Sciatic nerve (tissue), 2 donors: Measurements from ENCODE around the gene EPS15. TPM values are rescaled to one million over a fixed set of nuclear protein-coding genes. Genes with fewer than 3 reads are reported as not detected.
"Not testable (repeated sequence)": the region's sequence is repeated elsewhere in the genome, so short reads cannot be mapped to it uniquely, and the experiment has no call there.

Experiments used
- ATAC-seq: fragments of 200-7000 bp; cut with Tn5 transposase; one replicate; pipeline ENCODE4 v1.9.1; 2020; ENCODE audit warnings: mild to moderate bottlenecking, moderate library complexity
- DNase-seq: peaks from one replicate; pipeline ENCODE4 v3.0.0-alpha.2; 2020; ENCODE audit warnings: low spot score
- intact Hi-C: fragments of 100-400 bp; cut with DNase I; formaldehyde crosslinking; loops from one replicate; pipeline ENCODE4 v1.14.2; 2022
- total RNA-seq: library from RNA; stranded (reverse); fragmentation: NEBNext Ultra II Directional; extraction: Animal tissue kit (Norgen Biotek cat#: 25700); gene quantifications from one replicate; pipeline ENCODE4 v1.2.1, GENCODE V29; 2021
- donor health status: DM: no; HTN: no; CAD: no.
- donor health status: DM: no; HTN: no; CAD: no.

The EPS15 gene
- total RNA-seq, 1 donor from 2014 or later: 119 TPM

DNA sequence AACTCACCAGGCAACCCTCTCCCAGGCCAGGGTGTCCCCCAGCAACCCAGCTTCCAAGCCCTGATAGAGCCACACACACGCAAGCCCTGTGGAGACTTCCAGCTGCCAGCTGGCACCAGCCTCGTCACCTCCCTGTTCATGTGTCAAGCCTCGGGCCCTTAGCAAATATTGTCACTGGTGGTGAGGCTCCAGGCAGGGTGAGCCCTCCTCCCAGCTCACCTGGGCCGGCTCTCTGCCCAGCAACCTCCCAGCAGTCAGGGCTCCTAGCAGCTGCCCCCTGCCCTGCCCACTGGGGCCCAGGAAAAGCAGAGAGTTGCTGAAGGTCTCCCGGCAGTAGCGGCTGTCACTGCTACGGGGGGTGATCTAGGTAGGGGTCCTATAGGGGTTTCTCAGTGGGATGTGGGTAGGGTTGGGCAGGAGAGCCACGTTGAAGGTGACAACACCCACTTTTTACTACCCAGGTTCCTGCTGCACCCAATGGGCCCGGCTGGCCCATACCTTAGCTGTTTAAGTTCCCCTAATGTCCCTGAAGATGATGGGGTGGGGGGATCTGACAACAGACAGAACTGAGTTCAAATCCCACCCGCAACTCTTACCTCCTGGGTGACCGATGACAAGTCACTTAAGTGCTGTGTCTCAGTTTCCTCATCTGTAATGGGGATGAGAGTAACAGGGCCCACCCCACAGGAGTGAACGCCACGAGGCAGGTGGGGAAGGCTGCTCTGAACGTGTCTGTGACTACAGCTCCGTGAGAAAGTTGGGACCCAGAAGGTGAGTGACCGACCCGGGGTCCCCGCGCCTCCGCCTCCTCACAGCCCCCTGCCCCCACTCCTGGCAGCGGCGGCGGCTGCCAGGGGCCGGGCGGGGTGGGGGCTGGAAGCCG, 189.4 kb downstream of the EPS15 start:
- DNase-seq: no peak
- peak; percentile 8 for ATAC-seq
- intact Hi-C loops: no loop called here

DNA sequence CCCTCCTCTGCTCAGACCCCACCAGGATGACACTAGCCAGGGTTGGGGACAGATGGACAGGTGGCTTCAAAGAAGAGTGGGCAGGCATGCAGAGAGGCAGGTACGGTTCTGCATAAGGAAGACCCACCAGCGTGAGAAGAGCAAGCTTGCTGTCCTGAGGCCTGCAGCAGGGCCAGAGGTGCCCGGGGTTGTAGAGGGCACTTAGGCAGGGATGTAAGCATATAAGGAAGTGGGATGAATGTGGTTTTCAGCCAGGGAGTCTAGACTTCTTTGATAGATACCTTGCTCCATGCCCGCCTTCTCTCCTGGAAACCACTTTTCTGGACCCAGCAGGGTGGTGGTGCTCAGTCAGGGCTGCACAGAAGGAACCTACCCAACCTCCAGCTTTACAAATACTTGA, 190.1 kb downstream of the EPS15 start:
- intact Hi-C loops: no loop called here
- no peak for ATAC-seq
- no peak for DNase-seq

DNA sequence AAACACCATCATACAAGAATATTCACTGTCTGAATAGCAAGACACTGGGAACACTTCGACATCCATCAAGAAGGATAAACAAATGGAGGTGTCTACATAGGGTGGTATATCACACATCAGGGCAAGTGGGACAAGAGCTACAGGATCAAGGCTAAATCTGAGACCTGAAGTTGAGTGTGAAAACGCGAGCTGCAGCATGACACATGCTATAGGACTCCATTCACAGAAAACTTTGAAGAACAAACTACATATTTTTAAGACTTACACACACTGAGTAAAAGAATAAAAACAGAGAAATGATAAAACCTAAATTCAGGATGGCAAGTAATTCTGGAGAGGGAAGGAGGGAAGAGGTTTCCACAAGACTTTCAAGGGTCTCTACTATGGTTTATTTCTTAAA, 190.8 kb downstream of the EPS15 start:
- no peak for DNase-seq
- no peak for ATAC-seq
- intact Hi-C loops: no loop called here

DNA sequence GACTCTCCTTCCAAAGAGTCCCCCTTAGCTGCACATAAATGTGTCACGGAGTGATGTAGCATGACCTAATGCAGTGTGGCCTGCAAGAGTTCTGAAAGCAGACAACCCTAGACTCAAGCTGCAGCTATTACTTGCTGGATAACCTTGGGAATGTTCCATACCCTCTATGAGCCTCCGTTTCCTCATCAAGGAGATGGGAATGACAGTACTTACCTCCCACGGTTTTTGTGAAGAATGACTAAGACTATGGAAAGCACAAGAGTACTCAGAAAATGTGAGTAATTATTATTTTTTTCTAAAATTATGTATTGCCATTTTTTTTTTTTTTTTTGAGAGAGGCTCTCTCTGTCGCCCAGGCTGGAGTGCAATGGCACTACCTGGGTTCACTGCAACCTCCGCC, 191.7 kb downstream of the EPS15 start:
- no peak for DNase-seq
- ATAC-seq: no peak
- intact Hi-C loops: no loop called here

DNA sequence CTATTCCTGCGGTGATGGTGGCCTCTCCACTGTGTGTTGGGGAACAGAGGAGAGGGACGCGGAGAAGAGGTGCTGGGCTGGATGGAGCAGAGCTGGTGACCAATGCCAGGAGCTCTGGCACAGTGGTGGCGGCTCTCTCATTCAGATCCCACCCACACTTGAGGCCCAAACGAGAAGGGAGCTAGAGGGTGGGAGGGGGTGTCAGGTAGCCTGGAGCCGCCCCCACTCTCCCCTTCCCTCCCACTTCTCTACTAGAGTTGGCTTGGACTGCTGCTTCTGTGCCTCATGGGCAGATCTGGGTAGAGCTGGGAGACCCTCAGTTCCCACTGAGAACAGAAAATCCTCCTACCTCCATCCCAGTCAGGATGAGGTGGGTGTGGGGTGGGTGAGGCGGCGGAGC, 192.2 kb downstream of the EPS15 start:
- DNase-seq (no peak), ATAC-seq (no peak)

DNA sequence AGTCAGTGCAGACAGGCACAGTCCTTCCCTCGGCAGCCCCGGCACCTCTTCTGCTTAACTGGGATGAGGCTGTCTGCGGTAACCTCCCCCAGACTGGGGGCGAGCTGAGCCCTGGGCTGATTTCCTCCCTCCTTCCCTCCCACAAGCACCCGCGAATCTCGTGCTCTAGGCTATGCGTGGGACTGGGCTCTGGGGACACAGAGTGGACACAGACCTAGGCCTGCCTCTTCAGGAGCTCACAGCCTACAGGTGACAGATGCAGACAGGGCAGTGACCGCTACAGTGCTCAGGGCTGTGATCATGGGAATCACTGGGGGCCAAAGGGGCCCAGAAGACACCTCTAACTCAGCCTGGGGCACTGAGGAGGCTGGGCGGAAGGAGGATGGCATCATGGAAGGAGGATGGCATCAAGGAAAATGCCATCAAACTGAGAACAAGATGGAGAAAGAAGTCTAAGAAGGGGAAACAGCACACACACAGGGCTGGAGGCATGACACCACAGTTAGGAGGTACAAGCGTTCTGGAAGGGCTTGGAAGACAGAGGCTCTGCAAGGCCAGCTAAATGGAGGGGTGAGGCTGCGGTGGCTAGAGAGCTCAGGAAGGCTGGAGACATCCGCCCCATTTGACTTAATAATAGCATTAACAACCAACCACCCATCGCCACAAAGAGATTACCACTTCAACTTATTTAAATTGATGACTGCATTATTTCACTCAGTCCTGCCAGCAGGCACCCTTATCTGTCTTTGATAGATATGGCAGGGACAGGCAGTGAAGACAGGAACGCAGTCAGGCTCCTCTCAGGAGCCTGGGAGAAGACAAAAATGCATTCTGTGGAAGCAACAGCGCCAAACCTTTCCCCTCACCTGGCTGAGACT, 192.9 kb downstream of the EPS15 start:
- DNase-seq (no peak), ATAC-seq (no peak)
- intact Hi-C loops: no loop called here

More for the DNA sequence above, 192.2 kb downstream of the EPS15 start:
- intact Hi-C loops: no loop called here

DNA sequence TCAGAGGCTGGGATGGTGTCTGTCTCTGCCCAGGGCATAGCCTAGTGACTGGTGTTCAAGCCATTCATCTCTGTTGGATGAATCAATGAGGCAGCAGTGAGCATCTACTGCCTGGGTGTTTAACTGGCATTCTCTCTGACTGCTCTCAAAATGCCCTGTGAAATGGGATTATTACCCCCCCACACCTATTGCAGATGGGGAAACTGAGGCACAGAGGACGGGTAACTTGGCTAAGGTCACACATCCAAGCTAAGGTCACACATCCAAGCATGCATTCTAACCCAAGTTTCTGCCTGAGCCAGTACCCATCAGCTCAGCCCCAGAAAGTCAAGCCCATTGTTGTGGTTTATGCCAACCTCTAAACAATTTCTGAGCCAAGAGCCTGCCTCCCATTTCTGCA, 193.7 kb downstream of the EPS15 start:
- intact Hi-C loops: no loop called here
- no peak for ATAC-seq
- no peak for DNase-seq

DNA sequence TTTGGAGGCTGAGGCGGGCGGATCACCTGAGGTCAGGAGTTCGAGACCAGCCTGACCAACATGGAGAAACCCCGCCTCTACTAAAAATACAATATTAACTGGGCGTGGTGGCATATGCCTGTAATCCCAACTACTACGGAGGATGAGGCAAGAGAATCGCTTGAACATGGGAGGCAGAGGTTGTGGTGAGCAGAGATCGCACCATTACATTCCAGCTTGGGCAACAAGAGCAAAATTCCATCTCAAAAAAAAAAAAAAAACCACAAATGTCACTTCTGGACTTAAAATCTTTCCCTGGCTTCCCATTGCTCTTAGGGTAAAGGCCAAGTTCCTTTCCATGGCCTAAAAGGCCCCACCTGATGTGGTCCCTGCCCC, 194.1 kb downstream of the EPS15 start:
- intact Hi-C loops, ATAC-seq, DNase-seq: not testable (repeated sequence)

DNA sequence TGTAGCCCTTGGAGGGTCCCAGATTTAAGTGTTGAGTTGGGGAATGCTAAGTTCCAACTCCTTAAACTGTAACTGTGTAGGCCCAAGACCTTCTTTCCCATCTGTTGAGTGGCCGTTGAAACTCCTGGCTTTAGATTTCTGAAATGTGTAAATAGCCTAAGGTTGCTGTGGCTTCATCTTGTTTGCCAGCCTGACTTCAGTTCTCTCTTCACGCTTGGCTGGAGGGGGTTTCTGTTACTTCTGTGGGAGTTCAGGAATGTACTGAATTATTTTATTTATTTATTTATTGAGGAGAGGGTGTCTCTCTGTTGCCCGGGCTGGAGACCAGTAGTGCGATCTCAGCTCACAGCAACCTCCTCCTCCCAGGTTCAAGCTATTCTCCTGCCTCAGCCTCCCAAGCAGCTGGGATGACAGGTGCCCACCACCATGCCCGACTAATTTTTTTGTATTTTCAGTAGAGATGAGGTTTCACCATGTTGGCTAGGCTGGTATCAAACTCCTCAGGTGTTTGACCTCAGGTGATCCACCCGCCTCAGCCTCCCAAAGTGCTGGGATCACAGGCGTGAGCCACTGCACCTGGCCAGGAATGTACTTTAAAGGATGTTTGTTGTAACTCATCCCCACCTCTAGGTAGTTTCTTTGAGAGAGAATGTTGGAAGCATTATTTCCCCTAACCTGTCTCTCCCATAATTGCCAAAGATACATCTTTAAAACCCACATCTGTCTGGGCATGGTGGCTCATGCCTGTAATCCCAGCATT, 194.6 kb downstream of the EPS15 start:
- ATAC-seq (no peak), DNase-seq (no peak)
- intact Hi-C loops: no loop called here

DNA sequence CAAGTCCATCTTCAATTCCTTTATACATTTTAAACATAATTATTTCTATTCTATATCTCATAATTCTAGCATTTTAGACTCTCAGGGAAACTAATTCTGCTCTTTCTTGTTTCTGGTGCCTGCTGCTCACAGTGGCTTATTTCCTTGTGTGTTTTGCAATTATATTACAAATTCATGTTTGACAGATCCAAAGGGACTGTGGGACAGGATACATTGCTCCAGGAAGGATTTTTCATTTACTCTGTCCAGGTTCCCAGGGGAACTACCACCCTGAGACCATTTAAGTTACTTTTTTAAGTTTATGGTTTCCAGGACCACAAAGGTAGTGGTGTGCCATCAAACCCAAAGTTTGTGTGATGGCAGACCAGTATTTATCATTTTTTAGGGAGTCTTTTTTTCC, 195.3 kb downstream of the EPS15 start:
- intact Hi-C loops: no loop called here
- no peak for ATAC-seq
- no peak for DNase-seq

DNA sequence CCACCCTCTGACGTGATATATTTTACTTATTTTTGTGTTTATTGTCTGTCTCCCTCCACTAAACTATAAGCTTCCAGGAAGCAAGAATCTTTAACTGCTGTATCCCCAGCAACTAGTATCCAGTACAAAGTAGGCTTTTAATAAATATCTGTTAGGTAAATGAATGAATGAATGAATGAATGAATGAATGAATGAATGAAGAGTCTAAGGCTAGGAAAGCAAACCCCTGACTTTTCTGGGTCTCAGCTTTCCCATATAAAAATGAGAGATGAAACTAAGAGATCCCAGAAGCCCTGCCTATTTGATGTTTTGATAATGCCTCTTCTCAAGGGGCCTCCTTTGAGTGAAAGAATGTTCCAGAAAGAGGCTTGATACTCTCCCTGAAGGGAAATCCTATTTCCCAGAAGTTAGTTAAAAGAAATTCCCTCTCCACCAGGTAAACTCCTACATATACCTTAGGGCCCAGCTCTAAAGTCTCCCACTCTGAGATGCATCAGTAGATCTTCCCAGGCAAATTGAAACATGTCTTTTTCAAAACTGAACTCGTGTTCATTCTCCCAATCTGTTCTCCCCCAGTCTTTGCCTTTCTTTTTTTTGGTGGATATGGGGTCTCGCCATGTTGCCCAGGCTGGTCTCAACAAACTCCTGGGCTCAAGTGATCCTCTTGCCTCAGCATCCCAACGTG, 196.5 kb downstream of the EPS15 start:
- ATAC-seq (no peak), DNase-seq (no peak)
- intact Hi-C loops: no loop called here

DNA sequence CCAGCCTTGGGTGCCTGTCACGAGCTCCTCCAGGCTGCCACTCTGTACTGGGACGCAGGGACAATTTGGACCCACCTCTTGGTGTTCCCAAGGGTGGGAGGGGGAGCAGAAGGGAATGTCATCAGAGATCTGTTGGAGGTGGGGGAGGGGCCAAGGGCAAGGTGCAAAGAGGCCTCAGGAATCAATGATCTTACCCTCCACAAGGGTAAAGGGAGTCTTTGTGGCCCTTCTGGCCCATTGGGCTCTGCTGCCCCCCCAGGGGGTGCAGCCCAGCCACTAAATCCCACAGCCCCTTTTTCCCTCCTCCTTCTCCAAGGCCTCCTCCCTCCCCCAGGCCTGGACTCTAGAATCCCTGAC, 197.2 kb downstream of the EPS15 start:
- DNase-seq: no peak
- intact Hi-C loops: no loop called here
- ATAC-seq: no peak

DNA sequence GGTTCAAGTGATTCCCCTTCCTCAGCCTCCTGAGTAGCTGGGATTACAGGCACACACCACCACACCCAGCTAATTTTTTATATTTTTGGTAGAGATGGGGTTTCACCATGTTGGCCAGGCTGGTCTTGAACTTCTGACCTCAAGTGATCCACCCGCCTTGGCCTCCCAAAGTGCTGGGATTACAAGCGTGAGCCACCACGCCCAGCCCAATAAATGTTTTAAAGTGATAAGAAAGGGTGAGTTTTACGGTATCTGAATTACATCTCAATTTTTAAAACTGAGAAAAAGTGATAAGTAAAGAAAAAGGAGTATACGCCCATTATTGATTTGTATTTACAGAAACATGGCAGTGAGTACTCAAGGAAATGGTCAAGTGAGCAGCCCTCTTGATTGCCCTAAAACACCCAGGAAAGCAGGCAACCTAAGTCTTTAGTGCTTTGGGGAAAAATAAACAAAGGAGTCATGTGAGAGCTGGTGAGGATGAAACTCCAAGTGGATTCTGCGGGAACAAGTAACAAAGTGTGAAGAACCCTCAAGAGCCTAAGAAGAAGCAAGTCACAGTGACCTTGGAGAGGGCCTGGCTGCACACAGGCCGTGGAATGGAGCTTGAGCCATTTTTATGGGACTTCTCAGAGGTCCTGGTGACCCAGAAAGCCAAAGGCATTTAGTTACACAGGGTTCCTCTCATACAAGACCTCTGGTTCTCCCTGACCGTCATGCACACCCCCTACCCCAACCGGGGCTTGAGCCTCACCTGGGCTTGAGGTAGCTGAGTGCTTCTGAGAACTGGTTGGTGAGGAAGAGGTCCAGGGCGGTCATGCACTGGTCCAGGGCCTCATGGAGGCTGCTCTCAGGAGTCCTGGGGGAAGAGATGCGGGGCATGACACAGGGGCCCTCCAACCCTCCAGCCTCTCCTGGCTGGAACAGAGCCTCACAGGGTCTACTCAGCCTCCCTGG, 197.8 kb downstream of the EPS15 start:
- intact Hi-C loops: no loop called here
- ATAC-seq: no peak
- no peak for DNase-seq

DNA sequence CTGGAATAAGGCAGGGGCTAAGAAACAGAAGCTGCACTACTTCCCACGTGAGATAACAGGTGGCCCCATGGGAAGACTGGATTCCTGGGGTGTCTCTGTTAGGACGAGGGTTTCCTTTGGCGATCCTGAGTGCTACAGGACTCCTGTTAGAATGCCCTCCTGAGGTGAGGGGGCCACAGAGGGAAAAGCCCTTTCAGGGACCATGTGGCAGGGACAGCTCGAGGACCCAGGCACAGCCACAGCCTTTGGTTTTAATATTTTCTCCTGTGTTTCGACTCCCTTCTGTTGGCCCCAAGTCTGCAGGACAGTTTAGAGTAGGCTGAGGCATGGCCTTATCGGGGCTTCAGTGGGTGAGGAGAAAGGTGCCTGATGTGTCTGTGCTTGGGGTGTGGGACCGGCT, 201.3 kb downstream of the EPS15 start:
- ATAC-seq: no peak
- intact Hi-C loops: no loop called here
- no peak for DNase-seq

DNA sequence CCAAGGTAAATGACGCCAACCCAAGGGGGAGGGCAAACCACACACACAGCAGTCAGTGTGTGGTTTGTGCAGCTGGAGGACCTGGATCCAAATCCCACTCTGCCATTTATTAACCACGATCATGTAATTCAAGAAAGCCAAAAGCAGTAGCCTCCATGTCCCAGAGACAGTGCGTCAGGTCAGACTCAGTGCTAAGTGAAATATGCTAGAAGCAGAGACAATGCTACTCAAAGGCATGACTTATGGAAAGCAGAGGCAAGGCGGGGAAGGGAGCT, 202.3 kb downstream of the EPS15 start:
- DNase-seq (no peak), ATAC-seq (no peak)
- intact Hi-C loops: no loop called here

DNA sequence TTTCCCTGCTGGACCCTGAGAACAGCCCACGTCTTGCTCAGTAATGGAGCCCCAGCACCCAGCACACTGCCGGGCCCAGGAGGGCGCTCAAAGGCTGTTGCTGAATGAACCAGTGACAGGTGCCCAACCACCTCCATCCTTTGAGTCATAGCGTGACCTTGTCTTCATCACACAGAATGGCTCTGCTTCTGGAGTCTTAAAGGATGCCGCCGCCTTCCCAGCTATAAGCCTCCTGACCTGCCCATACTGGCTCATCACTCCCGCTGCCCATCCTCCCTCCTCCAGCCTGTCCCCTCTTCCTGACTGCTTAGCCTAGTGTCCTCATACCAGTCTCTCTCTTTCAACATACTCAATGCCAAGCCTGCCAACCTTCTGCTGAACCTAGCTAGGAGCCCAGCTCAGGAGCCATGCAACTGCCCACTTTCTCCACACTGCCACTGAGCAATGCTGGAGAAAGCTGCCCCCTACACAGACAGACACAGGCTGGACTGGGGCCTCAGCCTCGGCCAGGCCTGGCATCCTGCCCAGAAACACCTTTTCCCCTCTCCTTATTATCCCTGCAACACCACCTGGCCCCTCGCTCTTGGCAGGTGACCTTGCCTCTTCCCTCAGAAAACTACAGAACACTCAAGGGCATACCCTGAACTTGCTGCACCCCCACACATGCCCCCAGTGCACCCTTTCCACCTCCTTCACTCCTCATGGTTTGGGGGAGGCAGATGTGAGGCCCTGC, 202.8 kb downstream of the EPS15 start:
- DNase-seq (no peak), ATAC-seq (no peak)
- intact Hi-C loops: no loop called here

DNA sequence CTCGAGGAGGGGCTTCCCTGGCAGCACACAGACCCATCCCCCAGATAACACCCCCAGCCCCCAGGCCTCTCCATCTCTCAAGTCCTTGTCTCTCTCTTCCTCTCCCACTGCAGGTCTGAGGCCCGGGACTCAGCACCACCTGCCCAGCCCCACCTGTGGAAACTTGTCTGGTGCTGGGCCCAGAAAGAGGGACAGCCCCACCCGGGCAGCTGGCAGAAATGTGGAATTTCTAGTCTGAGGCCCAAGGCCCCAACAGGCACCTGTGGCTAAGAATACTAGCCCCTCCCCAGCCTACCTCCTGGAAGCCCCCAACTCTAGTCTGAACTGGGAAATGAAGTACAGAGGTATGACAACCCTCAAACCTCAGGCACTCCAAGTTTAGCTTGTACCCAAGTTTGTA, 204.1 kb downstream of the EPS15 start:
- DNase-seq (no peak), ATAC-seq (no peak)
- intact Hi-C loops: no loop called here
